NCI-H1105 (cell line): ENCODE measurements around the gene RCAN2.
"Not testable (repeated sequence)": the region's sequence is repeated elsewhere in the genome, so short reads cannot be mapped to it uniquely, and the experiment has no call there.

Experiments
- DNase-seq: peaks from one replicate; lab custom pipeline; 2025; lab: John Stamatoyannopoulos, UW

RCAN2 gene

GRCh38 chr6:46440141-46440540, 51.1 kb downstream of the RCAN2 start:
- DNase-seq: no peak

GRCh38 chr6:46438245-46438644, 53.0 kb downstream of the RCAN2 start:
- DNase-seq: no peak

- no peak for DNase-seq
Observed at GRCh38 chr6:46437671-46438221, 53.5 kb downstream of the RCAN2 start.

GRCh38 chr6:46422619-46423018, 68.6 kb downstream of the RCAN2 start:
- DNase-seq: no peak

- DNase-seq: no peak
Observed at GRCh38 chr6:46421939-46422338, 69.3 kb downstream of the RCAN2 start.

- no peak for DNase-seq
Observed at GRCh38 chr6:46420921-46421638, 70.2 kb downstream of the RCAN2 start.

GRCh38 chr6:46419576-46420002, 71.7 kb downstream of the RCAN2 start:
- peak; percentile 59 for DNase-seq

GRCh38 chr6:46414398-46414797, 76.9 kb downstream of the RCAN2 start:
- no peak for DNase-seq

- DNase-seq: no peak
Observed at GRCh38 chr6:46412662-46413061, 78.6 kb downstream of the RCAN2 start.

GRCh38 chr6:46411456-46412197, 79.6 kb downstream of the RCAN2 start:
- no peak for DNase-seq

GRCh38 chr6:46410334-46410953, 80.8 kb downstream of the RCAN2 start:
- DNase-seq: peak; percentile 70

GRCh38 chr6:46407776-46408530, 83.3 kb downstream of the RCAN2 start:
- no peak for DNase-seq

GRCh38 chr6:46407246-46407645, 84.0 kb downstream of the RCAN2 start:
- no peak for DNase-seq

- DNase-seq: not testable (repeated sequence)
Observed at GRCh38 chr6:46405620-46406180, 85.5 kb downstream of the RCAN2 start.

GRCh38 chr6:46400898-46401297, 90.4 kb downstream of the RCAN2 start:
- no peak for DNase-seq

GRCh38 chr6:46395530-46395929, 95.7 kb downstream of the RCAN2 start:
- DNase-seq: no peak

GRCh38 chr6:46393940-46394337, 97.3 kb downstream of the RCAN2 start:
- DNase-seq: no peak

- no peak for DNase-seq
Observed at GRCh38 chr6:46393161-46393939, 97.9 kb downstream of the RCAN2 start.

- no peak for DNase-seq
Observed at GRCh38 chr6:46392294-46392693, 99.0 kb downstream of the RCAN2 start.

GRCh38 chr6:46390153-46390876, 100.9 kb downstream of the RCAN2 start:
- DNase-seq: no peak
